Heart left ventricle (tissue), 13 donors: ENCODE results near the gene TMEM43.

Experiments
- CTCF ChIP-seq, 12 donors: fragments of 200-600 bp; sonication (generic) in 4 of 12; IDR thresholded peaks; one replicate each; pipeline versions ENCODE4 v1.5.0 to v1.8.0; 2018 to 2022; ENCODE audit warnings: antibody characterized with exemption in 12 of 12, mild to moderate bottlenecking in 5 of 12
- POLR2A ChIP-seq, 2 donors: fragments of 450-650 bp; IDR thresholded peaks; one replicate each; pipeline ENCODE4 v1.6.1; 2017; ENCODE audit warnings: antibody characterized with exemption in 2 of 2, mild to moderate bottlenecking in 2 of 2, moderate library complexity in 2 of 2
- donor health status: ischemic (EF 13 %, LVEDD 7.1; RV severe dilation, severe dysfunction).
- donor health status: DM: no; HTN: yes; CAD: no.
- donor health status: DM: no; HTN: no; CAD: no.
- donor health status: ischemic (EF 25% LVEDD 6.9; RV normal size, moderate dysfunction).
- donor health status: ischemic (EF 25% LVEDD 5.7; RV mildly dilated, moderate dysfunction).
- donor health status: ischemic (EF 35%, LVEDD 5.7; RV mildly dilated, moderate dysfunction).
- donor health status: nonischemic (EF 11% LVEDD 7.7; RV severe dilation, severe dysfunction).
- donor health status: DM: yes; HTN: yes; CAD: no.
- donor health status: PGD.
- donor health status: ischemic (EF 29% LVEDD 5.4; RV normal size, mild dysfunction).
- donor health status: nonischemic (EF 23%, LVEDD 6.1; RV moderate dilation, normal function).

DNA sequence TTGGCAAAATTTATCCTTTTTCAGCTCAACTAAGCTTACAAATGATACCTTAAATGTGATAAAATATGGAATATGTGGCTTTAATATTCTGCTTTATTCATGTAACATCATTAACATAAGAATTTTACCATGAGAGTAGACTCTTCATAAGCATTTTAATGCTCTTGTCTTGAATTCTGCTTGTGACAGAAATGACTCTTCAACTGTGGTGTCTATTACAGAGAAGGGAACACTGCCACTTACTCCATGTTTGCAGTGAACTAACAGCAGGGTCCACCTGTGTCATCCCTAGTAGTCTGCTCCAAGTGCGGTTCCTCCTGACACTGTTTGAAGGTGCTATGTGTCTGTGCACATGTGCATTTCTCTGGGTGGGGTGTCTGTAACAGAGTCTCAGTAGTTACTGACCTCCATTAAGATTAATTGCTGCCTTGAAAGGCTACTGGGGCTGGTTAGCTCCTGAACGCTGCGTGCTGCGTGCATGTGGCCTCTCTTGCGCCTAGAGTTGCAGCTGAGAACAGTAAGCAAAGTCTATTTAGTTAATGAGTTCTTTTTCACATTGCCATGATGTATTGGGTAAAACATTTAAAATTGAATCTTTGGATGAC, 62.1 kb downstream of the TMEM43 start:
- TF ChIP-seq CTCF (IDR thresholded peaks at IDR 0.05) (no peak), POLR2A (IDR thresholded peaks at IDR 0.05) (no peak)
